HG03135 (cell line): ENCODE measurements around the gene KIR2DL4.
"Not testable (repeated sequence)": the region's sequence is repeated elsewhere in the genome, so short reads cannot be mapped to it uniquely, and the experiment has no call there.

Experiments
- ATAC-seq: cut with Tn5 transposase; IDR thresholded peaks from one replicate; pipeline ENCODE4 v1.9.1; 2021; ENCODE audit warnings: mild to moderate bottlenecking, moderate library complexity; ENCODE audit not compliant: unreplicated experiment

The KIR2DL4 gene

GRCh38 chr19:54803410-54803809 is at the start of gene KIR2DL4:
Gene KIR2DL4, plus strand, starts transcription at chr19:54803610. Its CDS starts 42 bp downstream, at chr19:54803652.
- ATAC-seq: no peak

GRCh38 chr19:54756204-54757110 is 47.0 kb upstream of the KIR2DL4 start:
- not testable (repeated sequence) for ATAC-seq

GRCh38 chr19:54758577-54758976 is 44.8 kb upstream of the KIR2DL4 start:
- not testable (repeated sequence) for ATAC-seq

DNA sequence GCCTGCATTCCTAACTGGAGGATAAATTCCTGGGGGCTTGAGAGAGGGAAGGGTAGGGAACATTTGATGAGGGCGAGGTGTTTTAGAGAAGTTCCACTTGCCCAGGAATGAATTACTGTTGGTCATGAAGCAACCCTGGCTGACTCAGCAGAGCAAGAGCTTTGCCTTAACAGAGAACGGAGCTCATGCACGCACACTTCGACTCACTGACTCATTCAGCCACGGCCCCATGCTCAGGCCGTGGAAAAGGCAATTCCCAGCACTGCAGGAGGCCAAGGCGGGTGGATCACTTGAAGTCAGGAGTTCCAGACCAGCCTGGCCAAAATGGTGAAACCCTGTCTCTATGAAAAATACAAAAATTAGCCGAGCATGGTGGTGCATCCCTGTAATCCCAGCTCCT is 39.2 kb upstream of the KIR2DL4 start:
- ATAC-seq: not testable (repeated sequence)

GRCh38 chr19:54766464-54766863 is 36.9 kb upstream of the KIR2DL4 start:
- ATAC-seq: not testable (repeated sequence)

DNA sequence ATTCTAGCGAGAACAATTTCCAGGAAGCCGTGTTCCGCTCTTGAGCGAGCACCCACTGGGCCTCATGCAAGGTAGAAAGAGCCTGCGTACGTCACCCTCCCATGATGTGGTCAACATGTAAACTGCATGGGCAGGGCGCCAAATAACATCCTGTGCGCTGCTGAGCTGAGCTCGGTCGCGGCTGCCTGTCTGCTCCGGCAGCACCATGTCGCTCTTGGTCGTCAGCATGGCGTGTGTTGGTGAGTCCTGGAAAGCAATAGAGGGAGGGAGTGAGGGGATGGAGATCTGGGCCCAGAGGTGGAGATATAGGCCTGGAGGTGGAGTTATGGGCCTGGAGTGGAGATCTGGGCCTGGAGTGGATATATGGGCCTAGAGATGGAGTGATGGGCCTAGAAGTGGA is 33.8 kb upstream of the KIR2DL4 start, which contains the start of gene KIR2DL1:
Gene KIR2DL1, plus strand, starts transcription at position 148 of the 400 bp plus-strand sequence. Its CDS starts 58 bp downstream, at position 206.
- not testable (repeated sequence) for ATAC-seq

DNA sequence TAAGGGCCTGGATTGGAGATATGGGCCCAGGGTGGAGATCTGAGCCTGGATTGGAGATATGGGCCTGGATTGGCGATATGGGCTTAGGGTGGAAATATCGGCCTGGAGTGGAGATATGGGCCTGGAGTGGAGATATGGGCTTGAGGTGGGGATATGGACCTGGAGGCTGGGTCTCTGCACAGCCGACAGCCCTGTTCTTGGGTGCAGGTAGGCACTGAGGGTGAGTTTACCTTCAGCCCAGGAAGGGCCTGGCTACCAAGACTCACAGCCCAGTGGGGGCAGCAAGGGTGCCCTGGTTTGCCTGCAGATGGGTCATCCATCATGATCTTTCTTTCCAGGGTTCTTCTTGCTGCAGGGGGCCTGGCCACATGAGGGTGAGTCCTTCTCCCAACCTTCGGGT is 32.9 kb upstream of the KIR2DL4 start:
- ATAC-seq: not testable (repeated sequence)

- not testable (repeated sequence) for ATAC-seq
Observed at GRCh38 chr19:54771018-54771960, 32.1 kb upstream of the KIR2DL4 start.

GRCh38 chr19:54772666-54773065 is 30.7 kb upstream of the KIR2DL4 start:
- ATAC-seq: not testable (repeated sequence)

DNA sequence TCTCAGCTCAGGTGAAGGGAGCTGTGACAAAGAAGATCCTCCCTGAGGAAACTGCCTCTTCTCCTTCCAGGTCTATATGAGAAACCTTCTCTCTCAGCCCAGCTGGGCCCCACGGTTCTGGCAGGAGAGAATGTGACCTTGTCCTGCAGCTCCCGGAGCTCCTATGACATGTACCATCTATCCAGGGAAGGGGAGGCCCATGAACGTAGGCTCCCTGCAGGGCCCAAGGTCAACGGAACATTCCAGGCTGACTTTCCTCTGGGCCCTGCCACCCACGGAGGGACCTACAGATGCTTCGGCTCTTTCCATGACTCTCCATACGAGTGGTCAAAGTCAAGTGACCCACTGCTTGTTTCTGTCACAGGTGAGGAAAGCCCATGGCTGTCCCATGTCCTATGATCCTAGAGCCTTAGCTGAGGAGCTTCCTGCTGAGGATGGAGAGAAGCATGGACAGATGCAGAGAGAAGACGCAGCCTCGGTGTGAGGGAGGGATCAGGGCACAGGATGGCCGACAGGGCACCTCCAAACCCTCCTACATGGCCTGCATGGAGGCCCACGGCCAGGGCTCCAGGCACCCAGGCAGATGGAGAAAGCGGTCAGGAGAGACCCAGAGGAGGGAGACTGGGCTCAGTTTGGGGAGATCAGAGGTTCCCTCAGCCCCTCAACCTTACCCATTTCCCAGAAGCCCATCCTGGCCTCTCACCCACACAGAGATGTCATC is 28.2 kb upstream of the KIR2DL4 start:
- ATAC-seq: not testable (repeated sequence)

DNA sequence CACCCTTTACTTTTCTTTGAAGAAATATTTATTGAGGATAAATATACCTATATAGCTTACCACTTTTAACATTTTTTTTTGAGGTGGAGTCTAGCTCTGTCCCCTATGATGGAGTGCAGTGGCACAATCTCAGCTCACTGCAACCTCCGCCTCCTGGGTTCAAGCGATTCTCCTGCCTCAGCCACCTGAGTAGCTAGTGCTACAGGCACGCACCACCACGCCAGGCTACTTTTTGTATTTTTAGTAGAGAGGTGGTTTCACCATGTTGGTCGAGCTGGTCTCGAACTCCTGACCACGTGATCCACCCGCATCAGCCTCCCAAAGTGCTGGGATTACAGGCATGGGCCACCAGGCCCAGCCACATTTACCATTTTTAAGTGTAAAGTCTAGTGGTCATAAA is 27.6 kb upstream of the KIR2DL4 start:
- ATAC-seq: not testable (repeated sequence)

DNA sequence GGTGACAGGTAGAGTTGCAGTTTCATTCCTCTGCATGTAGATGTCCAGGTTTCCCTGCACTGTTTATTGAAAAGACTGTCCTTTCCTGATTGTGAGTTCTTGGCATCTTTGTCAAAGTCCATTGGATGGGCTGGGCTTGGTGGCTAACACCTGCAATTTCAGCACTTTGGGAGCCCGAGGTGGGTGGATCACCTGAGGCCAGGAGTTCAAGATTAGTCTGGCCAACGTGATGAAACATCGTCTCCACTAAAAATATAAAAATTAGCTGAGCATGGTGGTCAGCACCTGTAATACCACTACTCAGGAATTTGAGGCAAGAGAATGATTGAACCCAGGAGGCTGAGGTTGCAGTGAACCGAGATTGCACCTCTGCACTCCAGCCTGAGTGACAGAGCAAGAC is 25.6 kb upstream of the KIR2DL4 start:
- ATAC-seq: not testable (repeated sequence)

GRCh38 chr19:54778896-54779295 is 24.5 kb upstream of the KIR2DL4 start:
- not testable (repeated sequence) for ATAC-seq

GRCh38 chr19:54782916-54783315 is 20.5 kb upstream of the KIR2DL4 start:
- ATAC-seq: not testable (repeated sequence)

- not testable (repeated sequence) for ATAC-seq
Observed at GRCh38 chr19:54786091-54786723, 17.2 kb upstream of the KIR2DL4 start.

DNA sequence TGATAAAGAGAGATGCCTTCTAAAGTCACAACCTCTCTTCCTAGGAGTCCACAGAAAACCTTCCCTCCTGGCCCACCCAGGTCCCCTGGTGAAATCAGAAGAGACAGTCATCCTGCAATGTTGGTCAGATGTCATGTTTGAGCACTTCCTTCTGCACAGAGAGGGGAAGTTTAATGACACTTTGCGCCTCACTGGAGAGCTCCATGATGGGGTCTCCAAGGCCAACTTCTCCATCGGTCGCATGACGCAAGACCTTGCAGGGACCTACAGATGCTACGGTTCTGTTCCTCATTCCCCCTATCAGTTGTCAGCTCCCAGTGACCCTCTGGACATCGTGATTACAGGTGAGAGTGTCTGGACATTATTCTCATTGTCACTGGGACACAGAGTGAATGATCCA is 15.3 kb upstream of the KIR2DL4 start:
- ATAC-seq: not testable (repeated sequence)

GRCh38 chr19:54790711-54791110 is 12.7 kb upstream of the KIR2DL4 start:
- no peak for ATAC-seq

DNA sequence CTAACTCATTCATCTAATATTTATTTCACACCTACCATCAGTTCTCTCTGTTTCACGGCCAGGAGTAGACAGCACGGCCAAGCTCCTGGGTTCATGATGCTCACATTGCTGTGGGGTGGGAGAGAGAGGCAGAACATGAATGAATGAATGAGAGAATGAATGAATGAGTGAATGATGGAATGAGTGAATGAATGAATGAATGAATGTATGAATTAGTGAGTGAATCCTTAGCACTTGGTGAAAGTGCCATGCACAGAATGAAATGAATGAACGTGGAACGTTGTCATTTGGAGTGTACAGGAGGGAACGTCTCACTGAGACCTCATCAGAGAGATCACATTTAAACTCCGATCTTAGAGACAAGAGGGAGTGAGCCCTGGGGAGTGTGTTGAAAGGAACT is 11.9 kb upstream of the KIR2DL4 start:
- ATAC-seq: no peak

- no peak for ATAC-seq
Observed at GRCh38 chr19:54792814-54793213, 10.6 kb upstream of the KIR2DL4 start.

DNA sequence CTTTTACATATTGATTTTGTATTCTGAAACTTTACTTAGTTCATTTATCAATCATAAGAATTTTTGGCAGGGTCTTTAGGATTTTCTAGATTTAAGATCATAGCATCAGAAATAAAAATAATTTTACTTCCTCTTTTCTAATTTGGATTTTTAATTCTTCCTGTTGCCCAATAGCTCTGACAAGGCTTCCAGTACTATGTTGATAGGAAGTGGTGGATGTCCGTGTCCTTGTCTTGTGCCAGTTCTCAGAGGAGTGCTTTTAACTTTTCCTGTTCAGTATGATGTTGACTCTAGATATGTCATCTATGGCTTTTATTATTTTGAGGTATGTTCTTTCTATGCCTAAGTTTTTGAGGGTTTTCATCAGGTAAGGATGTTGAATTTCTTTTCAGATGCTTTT is 7.7 kb upstream of the KIR2DL4 start:
- ATAC-seq: no peak
